ENCODE results near the gene ZNF605.
A peak's percentile ranks its signal among the peaks of the same experiment; 100 is the strongest.
"Not testable (repeated sequence)": the region's sequence is repeated elsewhere in the genome, so short reads cannot be mapped to it uniquely, and the experiment has no call there.

ZNF605 gene

DNA sequence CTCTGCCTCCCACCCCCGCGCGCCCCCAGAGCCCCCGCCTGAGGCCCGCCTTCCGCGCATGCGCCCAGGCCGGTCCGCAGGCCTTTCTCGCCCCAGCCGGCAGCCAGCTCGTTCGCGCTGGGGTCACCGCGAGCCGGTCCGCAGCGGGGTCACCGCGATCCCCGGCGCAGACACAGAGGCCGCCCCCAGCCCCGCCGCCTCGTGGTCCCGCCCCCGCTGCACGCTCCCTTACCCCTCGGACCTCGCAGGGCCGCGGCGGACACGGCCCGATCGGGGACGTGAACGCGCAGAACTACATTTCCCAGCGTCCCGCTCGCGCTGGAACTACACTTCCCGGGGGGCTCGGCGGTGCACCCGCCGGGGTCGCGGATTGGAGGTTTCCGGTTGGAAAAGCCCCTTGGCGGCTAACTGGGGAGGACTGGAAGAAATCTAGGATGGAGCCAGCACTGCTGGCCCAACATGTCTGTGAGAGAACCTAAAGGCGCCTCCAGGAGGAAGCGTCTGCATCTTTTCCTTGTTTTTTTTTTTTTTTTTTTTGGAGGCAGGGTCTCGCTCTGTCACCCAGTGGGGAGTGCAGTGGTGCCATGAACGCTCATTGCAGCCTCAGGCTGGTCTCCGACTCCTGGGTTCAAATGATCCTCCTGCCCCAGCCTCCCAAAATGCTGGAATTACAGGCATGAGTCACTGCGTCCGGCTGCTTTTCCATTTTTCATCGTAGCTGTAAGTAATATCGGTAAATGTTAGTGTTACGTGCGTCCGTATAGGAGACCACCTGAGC is at the start of gene ZNF605:
TSS of gene ZNF605 (minus strand) at position 296 of the 778 bp plus-strand sequence. CDS start 10,671 bp downstream, outside the sequence.
- Histone ChIP-seq H3K27me3 (replicated peaks; ENCODE audit: control insufficient read depth, insufficient read depth, low read length) (no peaks in the 10 kb centered on the region), H3K4me3 (replicated peaks; ENCODE audit: low read depth, low read length) (peak within 1 kb of the TSS; percentile 71), H3K36me3 (ENCODE audit: control insufficient read depth, insufficient read depth, low read length) (no peaks in the 10 kb centered on the region)
- TF ChIP-seq, protein P1, sequence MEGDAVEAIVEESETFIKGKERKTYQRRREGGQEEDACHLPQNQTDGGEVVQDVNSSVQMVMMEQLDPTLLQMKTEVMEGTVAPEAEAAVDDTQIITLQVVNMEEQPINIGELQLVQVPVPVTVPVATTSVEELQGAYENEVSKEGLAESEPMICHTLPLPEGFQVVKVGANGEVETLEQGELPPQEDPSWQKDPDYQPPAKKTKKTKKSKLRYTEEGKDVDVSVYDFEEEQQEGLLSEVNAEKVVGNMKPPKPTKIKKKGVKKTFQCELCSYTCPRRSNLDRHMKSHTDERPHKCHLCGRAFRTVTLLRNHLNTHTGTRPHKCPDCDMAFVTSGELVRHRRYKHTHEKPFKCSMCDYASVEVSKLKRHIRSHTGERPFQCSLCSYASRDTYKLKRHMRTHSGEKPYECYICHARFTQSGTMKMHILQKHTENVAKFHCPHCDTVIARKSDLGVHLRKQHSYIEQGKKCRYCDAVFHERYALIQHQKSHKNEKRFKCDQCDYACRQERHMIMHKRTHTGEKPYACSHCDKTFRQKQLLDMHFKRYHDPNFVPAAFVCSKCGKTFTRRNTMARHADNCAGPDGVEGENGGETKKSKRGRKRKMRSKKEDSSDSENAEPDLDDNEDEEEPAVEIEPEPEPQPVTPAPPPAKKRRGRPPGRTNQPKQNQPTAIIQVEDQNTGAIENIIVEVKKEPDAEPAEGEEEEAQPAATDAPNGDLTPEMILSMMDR (IDR thresholded peaks at IDR 0.05; ENCODE audit: insufficient read depth, low read length, poor library complexity, severe bottlenecking), result no peak
- DNase-seq (ENCODE audit: extremely low read depth, insufficient read length), result peak; percentile 87

DNA sequence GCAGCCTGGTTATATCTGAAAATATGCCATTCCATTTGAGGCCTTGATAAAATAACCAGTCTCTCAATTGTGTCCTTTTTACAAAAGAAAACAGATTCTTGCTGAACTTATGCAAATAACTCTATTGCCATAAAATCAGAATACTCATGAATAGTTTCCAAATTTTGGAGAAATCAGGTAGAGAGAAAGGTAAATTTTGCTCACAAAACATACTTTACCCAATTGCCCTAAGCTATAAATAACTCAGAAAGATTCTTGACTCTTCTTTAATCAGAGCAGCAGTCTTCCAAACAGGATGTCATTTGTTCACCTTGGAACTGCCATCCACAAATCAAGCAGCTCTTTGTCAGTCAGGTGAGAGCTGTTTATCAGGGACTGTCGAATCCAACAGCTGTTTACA is 42.6 kb upstream of the ZNF605 start:
- DNase-seq (ENCODE audit: extremely low read depth, insufficient read length), result no peak
- TF ChIP-seq, protein P1 (IDR thresholded peaks at IDR 0.05; ENCODE audit: insufficient read depth, low read length, poor library complexity, severe bottlenecking), result no peak
- Histone ChIP-seq H3K36me3 (ENCODE audit: control insufficient read depth, insufficient read depth, low read length) (no peaks in the 10 kb centered on the region; the same call in 1 of the 2 replicates), H3K27me3 (replicated peaks; ENCODE audit: control insufficient read depth, insufficient read depth, low read length) (no peaks in the 10 kb centered on the region), H3K4me3 (replicated peaks; ENCODE audit: low read depth, low read length) (no peak overlapping the region)

DNA sequence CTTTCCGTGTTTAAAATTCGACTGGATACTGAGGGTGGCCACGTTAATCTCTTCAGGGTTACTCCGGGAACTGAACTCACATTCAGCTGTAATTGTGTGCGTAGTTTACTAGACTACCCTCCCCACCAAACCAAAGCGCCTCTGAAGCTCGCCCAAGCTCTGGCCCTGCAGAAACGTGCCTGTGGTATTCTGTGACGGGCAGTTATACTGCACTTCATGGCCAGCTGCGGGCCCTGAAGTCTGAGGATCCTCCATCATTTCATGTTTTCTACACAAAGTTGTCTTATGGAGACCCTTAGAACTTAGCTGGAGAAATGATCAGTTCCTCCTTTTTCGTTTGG is 30.7 kb upstream of the ZNF605 start:
- peak overlapping the region; percentile 84 for H3K4me3 ChIP-seq (replicated peaks; ENCODE audit: low read depth, low read length)
- no peaks in the 10 kb centered on the region; the same call in 1 of the 2 replicates for H3K36me3 ChIP-seq (ENCODE audit: control insufficient read depth, insufficient read depth, low read length)
- no peaks in the 10 kb centered on the region for H3K27me3 ChIP-seq (replicated peaks; ENCODE audit: control insufficient read depth, insufficient read depth, low read length)
- no peak for DNase-seq (ENCODE audit: extremely low read depth, insufficient read length)
- TF ChIP-seq, protein P1 (IDR thresholded peaks at IDR 0.05; ENCODE audit: insufficient read depth, low read length, poor library complexity, severe bottlenecking), result no peak

DNA sequence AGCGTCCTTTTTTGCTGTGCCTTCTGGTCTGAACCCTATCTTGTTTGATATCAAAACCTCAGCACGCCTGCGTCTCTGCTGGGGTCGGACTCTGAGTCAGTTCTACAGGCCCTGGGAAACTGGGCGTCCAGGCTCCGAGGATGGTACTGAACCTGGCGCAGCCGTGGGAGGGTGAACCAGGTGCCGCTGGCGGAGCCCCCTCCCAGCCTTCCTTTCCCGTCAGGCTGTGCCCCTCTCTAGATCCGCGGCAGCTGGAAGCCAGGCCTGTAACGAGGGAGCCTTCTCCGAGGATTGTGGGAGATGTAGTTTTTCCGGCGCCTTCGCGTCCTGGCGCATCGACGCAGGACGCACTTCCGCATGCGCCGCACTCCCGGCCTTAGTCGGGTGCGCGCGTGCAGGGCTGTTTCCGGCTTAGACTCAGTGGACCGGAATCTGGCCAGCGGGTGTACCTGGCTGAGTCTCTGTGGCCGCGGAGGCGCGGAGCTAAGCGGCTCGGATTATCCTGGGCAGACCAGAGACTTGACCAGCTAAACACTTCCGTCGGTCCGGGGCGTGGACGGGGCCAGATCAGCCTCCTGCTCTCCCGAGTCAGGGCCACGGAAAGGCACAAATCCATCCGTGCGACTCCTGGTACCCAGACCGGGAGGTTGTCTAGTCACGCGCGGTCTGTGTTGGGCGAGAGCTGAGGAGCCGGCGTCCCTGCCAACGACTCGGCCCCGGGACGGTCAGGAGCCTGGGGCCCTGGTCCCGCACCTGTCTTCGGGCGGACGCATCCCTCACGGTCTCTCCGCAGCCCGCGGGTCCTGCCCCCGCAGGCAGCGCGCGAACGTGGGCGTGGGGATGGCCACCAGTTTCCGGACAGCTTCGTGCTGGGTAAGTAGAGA is 30.1 kb upstream of the ZNF605 start, which contains the start of gene ZNF26:
TSS of gene ZNF26 (plus strand) at position 367 of the 884 bp plus-strand sequence. CDS start at position 841, 474 bp downstream.
- Histone ChIP-seq H3K36me3 (ENCODE audit: control insufficient read depth, insufficient read depth, low read length) (no peaks in the 10 kb centered on the region; the same call in 1 of the 2 replicates), H3K27me3 (replicated peaks; ENCODE audit: control insufficient read depth, insufficient read depth, low read length) (no peaks in the 10 kb centered on the region), H3K4me3 (replicated peaks; ENCODE audit: low read depth, low read length) (peak within 1 kb of the TSS; percentile 84)
- peak; percentile 91 for DNase-seq (ENCODE audit: extremely low read depth, insufficient read length)
- TF ChIP-seq, protein P1 (IDR thresholded peaks at IDR 0.05; ENCODE audit: insufficient read depth, low read length, poor library complexity, severe bottlenecking), result no peak

DNA sequence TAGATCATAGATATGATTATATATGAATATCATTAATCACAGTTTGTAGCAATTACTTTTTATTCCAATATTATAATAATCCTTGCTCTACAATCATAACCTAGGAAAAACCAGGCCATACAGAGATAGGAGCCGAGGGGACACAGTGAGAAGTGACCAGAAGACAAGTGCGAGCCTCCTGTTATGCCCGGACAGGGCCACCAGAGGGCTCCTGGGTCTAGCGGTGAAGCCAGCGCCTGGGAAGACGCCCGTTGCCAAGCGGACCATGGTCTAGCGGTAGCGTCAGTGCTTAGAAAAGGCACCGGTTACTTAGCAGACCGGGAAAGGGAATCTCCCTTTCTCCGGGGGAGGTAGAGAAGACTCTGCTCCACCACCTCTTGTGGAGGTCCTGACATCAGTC is 20.8 kb upstream of the ZNF605 start:
- DNase-seq (ENCODE audit: extremely low read depth, insufficient read length); H3K4me3 ChIP-seq (replicated peaks; ENCODE audit: low read depth, low read length); H3K36me3 ChIP-seq (ENCODE audit: control insufficient read depth, insufficient read depth, low read length); H3K27me3 ChIP-seq (replicated peaks; ENCODE audit: control insufficient read depth, insufficient read depth, low read length): not testable (repeated sequence)

DNA sequence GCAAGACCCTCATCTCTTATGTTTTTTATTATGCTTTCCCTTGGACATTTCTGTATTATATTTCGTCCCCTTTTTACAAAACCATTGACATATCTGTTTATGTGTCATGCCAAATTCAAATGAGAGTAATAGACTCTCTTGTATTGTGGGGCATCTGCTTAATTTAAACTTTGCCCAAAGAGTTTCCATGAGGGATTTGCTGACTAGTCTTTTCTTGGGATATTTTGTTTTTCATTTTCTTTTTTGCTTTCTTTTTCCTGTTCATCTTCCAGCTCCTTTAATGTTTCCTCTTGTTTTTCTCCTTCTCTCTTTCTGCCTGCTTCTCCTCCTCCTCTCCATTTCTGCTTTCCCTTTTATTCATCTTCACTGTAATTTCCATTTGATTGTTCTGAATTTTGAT is 16.3 kb upstream of the ZNF605 start:
- Histone ChIP-seq H3K4me3 (replicated peaks; ENCODE audit: low read depth, low read length) (no peak overlapping the region), H3K27me3 (replicated peaks; ENCODE audit: control insufficient read depth, insufficient read depth, low read length) (no peaks in the 10 kb centered on the region), H3K36me3 (ENCODE audit: control insufficient read depth, insufficient read depth, low read length) (no peaks in the 10 kb centered on the region)
- TF ChIP-seq, protein P1 (IDR thresholded peaks at IDR 0.05; ENCODE audit: insufficient read depth, low read length, poor library complexity, severe bottlenecking), result no peak
- DNase-seq (ENCODE audit: extremely low read depth, insufficient read length), result no peak

Data from GM06990 (cell line).